GM13976 (cell line): ENCODE measurements around the gene SNX20.

Experiments
- DNase-seq: peaks from one replicate; pipeline ENCODE4 v3.0.0; 2012; ENCODE audit warnings: low spot score
- CTCF ChIP-seq: IDR thresholded peaks from 2 replicates; pipeline ENCODE4 v1.5.1; 2012; ENCODE audit warnings: borderline replicate concordance, mild to moderate bottlenecking; ENCODE audit not compliant: insufficient read depth; ENCODE audit errors: extremely low read depth, missing control alignments, control extremely low read depth
- in situ Hi-C: fragments of 300-500 bp; cut with MboI; formaldehyde crosslinking; loops from one replicate; pipeline ENCODE4 v1.12.0; 2022; ENCODE audit warnings: low sequenced_read_pairs, mixed read lengths, inconsistent platforms; ENCODE audit not compliant: unreplicated experiment

SNX20 gene

GRCh38 chr16:50664270-50664669, 16.8 kb downstream of the SNX20 start:
- no peak for TF ChIP-seq CTCF
- in situ Hi-C loops, result no loop called here
- no peak for DNase-seq

- no peak for DNase-seq
- no peak for TF ChIP-seq CTCF
- in situ Hi-C loops, result no loop called here
Measured at GRCh38 chr16:50662306-50662940, 18.7 kb downstream of the SNX20 start.

DNA sequence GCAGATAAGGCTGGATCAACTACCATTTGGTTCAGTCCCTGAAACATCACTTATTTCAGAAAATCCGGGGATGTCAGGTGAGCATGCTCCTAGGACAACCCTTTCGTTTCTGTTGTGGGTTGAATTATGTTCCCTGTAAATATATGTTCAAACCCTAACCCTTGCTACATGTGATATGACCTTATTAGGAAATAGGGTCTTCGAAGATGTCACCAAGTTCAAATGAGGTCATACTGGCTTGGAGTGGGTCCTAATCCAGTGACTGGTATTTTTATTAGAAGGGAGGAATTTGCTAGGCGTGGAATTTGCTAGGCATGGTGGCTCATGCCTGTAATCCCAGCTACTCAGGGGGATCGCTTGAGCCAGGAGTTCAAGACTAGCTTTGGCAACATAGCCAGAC, 21.3 kb downstream of the SNX20 start:
- no peak for TF ChIP-seq CTCF
- in situ Hi-C loops, result no loop called here
- DNase-seq, result no peak

DNA sequence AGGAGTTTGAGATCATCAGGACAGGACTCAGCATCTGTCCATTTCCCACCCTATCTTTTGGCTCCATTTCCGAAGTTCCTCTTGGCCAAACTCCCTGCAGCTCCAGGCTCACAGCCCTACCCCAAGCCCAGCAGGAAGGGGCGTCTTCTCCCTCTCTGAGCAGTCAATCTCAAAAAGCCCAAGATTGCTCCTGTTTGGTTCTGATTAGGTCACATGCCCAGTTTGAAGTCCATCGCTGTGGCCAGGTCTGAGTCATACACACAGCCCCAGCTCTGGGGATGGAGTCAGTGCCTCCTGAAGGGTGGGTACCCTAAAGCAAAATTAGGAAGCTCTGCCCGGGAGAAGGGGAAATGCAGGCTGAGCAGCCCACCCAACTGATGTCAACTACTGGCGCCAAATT, 23.9 kb downstream of the SNX20 start:
- in situ Hi-C loops, result no loop called here
- TF ChIP-seq CTCF, result no peak
- DNase-seq, result no peak

DNA sequence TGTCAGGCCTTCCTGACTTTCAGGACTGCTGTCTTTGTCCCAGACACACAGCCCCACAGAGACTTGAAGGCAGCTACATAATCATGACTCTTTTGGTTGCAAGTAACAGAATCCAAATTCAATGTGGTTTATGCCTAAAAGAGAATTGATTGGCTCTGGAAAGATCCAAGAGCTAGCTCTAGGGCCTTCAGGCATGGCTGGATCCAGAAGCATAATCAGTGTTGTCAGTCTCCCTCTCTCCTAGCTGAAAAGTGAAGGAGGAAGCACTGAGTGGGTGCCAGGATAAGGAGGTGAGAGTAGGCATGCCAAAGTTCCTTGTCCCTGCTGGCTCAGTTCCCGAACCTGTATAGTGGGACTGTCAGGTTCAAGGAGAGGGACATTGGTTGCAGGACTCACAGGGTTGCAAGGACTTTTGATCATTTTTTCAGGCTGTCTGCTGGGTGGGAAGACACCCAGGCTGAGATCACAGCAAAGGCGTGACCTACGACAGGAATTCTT, 25.5 kb downstream of the SNX20 start:
- in situ Hi-C loops, result no loop called here
- no peak for DNase-seq
- TF ChIP-seq CTCF, result no peak

GRCh38 chr16:50653633-50654519, 27.2 kb downstream of the SNX20 start:
- no peak for TF ChIP-seq CTCF
- no peak for DNase-seq
- in situ Hi-C loops, result no loop called here
